PC-3 (cell line): ENCODE data around the gene CCNB1. TPM values are rescaled to one million over a fixed set of nuclear protein-coding genes. Genes with fewer than 3 reads are reported as not detected.

ENCODE experiments used
- ATAC-seq: fragments of 200-7000 bp; cut with Tn5 transposase; 2 replicates; pipeline ENCODE4 v1.9.1; 2020; ENCODE audit warnings: mild to moderate bottlenecking, moderate library complexity
- BruUV-seq: library from RNA; stranded (reverse); fragments of 400-500 nt; replicated peaks from 2 replicates; lab custom pipeline; 2021; lab: Mats Ljungman, UMichigan
- CTCF ChIA-PET: fragments of 300-600 bp; sonication (Branson Sonifier 250); formaldehyde crosslinking; loops from one replicate; lab custom pipeline; 2022; ENCODE audit warnings: antibody characterized with exemption; lab: Charles Lee
- POLR2A ChIA-PET: fragments of 300-600 bp; sonication (Branson Sonifier 250); formaldehyde crosslinking; loops from one replicate; lab custom pipeline; 2022; ENCODE audit warnings: antibody characterized with exemption; ENCODE audit not compliant: unreplicated experiment; lab: Charles Lee
- DNase-seq: peaks from one replicate; pipeline ENCODE4 v3.0.0-alpha.2; 2015
- H2AFZ ChIP-seq: fragments of 300-600 bp; sonication (generic); 2 replicates; pipeline ENCODE4 v1.6.0; 2016; ENCODE audit warnings: antibody characterized with exemption, low read length
- H3F3A ChIP-seq: fragments of 300-600 bp; sonication (generic); one replicate; pipeline ENCODE4 v1.6.0; 2017; ENCODE audit warnings: antibody characterized with exemption, low read length, control low read depth, mild to moderate bottlenecking; ENCODE audit not compliant: unreplicated experiment
- H3K27ac ChIP-seq: fragments of 300-600 bp; sonication (generic); 2 replicates; pipeline ENCODE4 v1.5.1; 2016; ENCODE audit warnings: mild to moderate bottlenecking, low read length
- H3K27me3 ChIP-seq: fragments of 300-600 bp; sonication (generic); 2 replicates; pipeline ENCODE4 v1.6.1; 2016; ENCODE audit warnings: low read length, mixed read lengths
- H3K36me3 ChIP-seq: fragments of 300-600 bp; sonication (generic); 2 replicates; pipeline ENCODE4 v1.6.1; 2016; ENCODE audit warnings: low read depth, mixed run types, low read length, mixed read lengths
- H3K4me1 ChIP-seq: fragments of 300-600 bp; sonication (generic); 2 replicates; pipeline ENCODE4 v1.5.1; 2016; ENCODE audit warnings: low read length; ENCODE audit not compliant: insufficient read depth
- H3K4me2 ChIP-seq: fragments of 300-600 bp; sonication (generic); 2 replicates; pipeline ENCODE4 v1.6.0; 2016; ENCODE audit warnings: low read length
- H3K4me3 ChIP-seq: fragments of 300-600 bp; sonication (generic); 2 replicates; pipeline ENCODE4 v1.5.1; 2016; ENCODE audit warnings: mild to moderate bottlenecking, low read length, mixed read lengths
- H3K79me2 ChIP-seq: fragments of 300-600 bp; sonication (generic); 2 replicates; pipeline ENCODE4 v1.6.1; 2017; ENCODE audit warnings: low read length, mixed read lengths
- H3K9ac ChIP-seq: fragments of 300-600 bp; sonication (generic); 2 replicates; pipeline ENCODE4 v1.6.0; 2016; ENCODE audit warnings: mild to moderate bottlenecking, low read length
- H3K9me2 ChIP-seq: fragments of 300-600 bp; sonication (generic); replicated peaks from 2 replicates; pipeline ENCODE4 v1.6.1; 2016; ENCODE audit warnings: mixed run types, low read length, mixed read lengths
- H3K9me3 ChIP-seq: fragments of 300-600 bp; sonication (generic); 2 replicates; pipeline ENCODE4 v1.6.1; 2016; ENCODE audit warnings: low read length, mixed read lengths
- H4K20me1 ChIP-seq: fragments of 300-600 bp; sonication (generic); 2 replicates; pipeline ENCODE4 v1.6.1; 2016; ENCODE audit warnings: low read length, mixed read lengths
- CTCF ChIP-seq: fragments of 300-600 bp; sonication (generic); conservative IDR thresholded peaks from 2 replicates; pipeline ENCODE4 v1.5.1; 2017; ENCODE audit warnings: antibody characterized with exemption, low read depth, mild to moderate bottlenecking, low read length
- EZH2 ChIP-seq: fragments of 300-600 bp; sonication (generic); IDR thresholded peaks from one replicate; pipeline ENCODE4 v1.6.1; 2017; ENCODE audit warnings: antibody characterized with exemption, mild to moderate bottlenecking, low read length; ENCODE audit not compliant: unreplicated experiment
- EZH2phosphoT487 ChIP-seq: fragments of 300-600 bp; sonication (generic); IDR thresholded peaks from 2 replicates; pipeline ENCODE4 v1.6.1; 2018; ENCODE audit warnings: mild to moderate bottlenecking, antibody characterized with exemption, low read length, borderline replicate concordance
- intact Hi-C: fragments of 100-400 bp; cut with micrococcal nuclease; formaldehyde crosslinking; loops from 2 replicates; pipeline ENCODE4 v1.9.0; 2023
- total RNA-seq: library from RNA; depleted of rRNA; stranded (reverse); fragments of >200 nt; gene quantifications from 2 replicates; pipeline ENCODE4 v1.2.3, GENCODE V29; 2014

CCNB1 gene
- total RNA-seq, 1 experiment from 2014 or later = 185 TPM

GRCh38 chr5:69167493-69167855, 524 bp downstream of the CCNB1 start:
- intact Hi-C loops = loop anchor here (10.0 kb wide), 1 partner anchor 73 kb away; the partner anchor contains the start of gene SLC30A5
- Histone ChIP-seq H3K27ac (peak overlapping the region; percentile 70), H3K9ac (peak overlapping the region; percentile 97), H3K27me3 (no peaks in the 10 kb centered on the region), H3K79me2 (peaks cover 47% of the 10 kb centered on the region), H3K36me3 (peaks cover 18% of the 10 kb centered on the region), H3K9me2 (no peaks in the 10 kb centered on the region), H2AFZ (peak overlapping the region; percentile 83), H4K20me1 (0 out of 2 replicates have a peak, but pooled peaks cover 4% of the 10 kb centered on the region), H3K9me3 (no peaks in the 10 kb centered on the region), H3K4me2 (peak overlapping the region; percentile 94), H3K4me3 (peak overlapping the region; percentile 97), H3K4me1 (peaks cover 20% of the 10 kb centered on the region), H3F3A (no peaks in the 10 kb centered on the region)
- DNase-seq (no peak), ATAC-seq (peak; percentile 17; the same call in 1 of the 2 replicates)
- POLR2A ChIA-PET = no interaction called here
- TF ChIP-seq EZH2 (no peak), CTCF (no peak)
- TSS peak; percentile 64 for BruUV-seq
- CTCF ChIA-PET = no interaction called here

GRCh38 chr5:69167929-69168328, 979 bp downstream of the CCNB1 start:
- Histone ChIP-seq H3K9ac (peak overlapping the region; percentile 97), H2AFZ (peak overlapping the region; percentile 83), H4K20me1 (0 out of 2 replicates have a peak, but pooled peaks cover 4% of the 10 kb centered on the region), H3K27ac (no peak overlapping the region), H3K79me2 (peaks cover 47% of the 10 kb centered on the region), H3F3A (no peaks in the 10 kb centered on the region), H3K9me3 (no peaks in the 10 kb centered on the region), H3K36me3 (peaks cover 19% of the 10 kb centered on the region), H3K4me2 (peak overlapping the region; percentile 94), H3K9me2 (no peaks in the 10 kb centered on the region), H3K27me3 (no peaks in the 10 kb centered on the region), H3K4me3 (peak overlapping the region; percentile 97), H3K4me1 (peaks cover 20% of the 10 kb centered on the region)
- intact Hi-C loops = loop anchor here (10.0 kb wide), 1 partner anchor 73 kb away; the partner anchor contains the start of gene SLC30A5
- DNase-seq (no peak), ATAC-seq (no peak)
- POLR2A ChIA-PET = no interaction called here
- BruUV-seq = no TSS peak
- TF ChIP-seq CTCF (no peak), EZH2 (no peak), EZH2phosphoT487 (no peak)
- CTCF ChIA-PET = no interaction called here

- no peak for TF ChIP-seq CTCF
- no peak for TF ChIP-seq EZH2phosphoT487
- no peak for TF ChIP-seq EZH2
- ATAC-seq = no peak
- Histone ChIP-seq H2AFZ (no peak overlapping the region), H3K4me1 (peaks cover 20% of the 10 kb centered on the region), H3K9ac (no peak overlapping the region), H3K9me2 (no peaks in the 10 kb centered on the region), H3K27me3 (no peaks in the 10 kb centered on the region), H3K27ac (no peak overlapping the region), H3K36me3 (peaks cover 43% of the 10 kb centered on the region), H3K79me2 (peaks cover 50% of the 10 kb centered on the region), H3F3A (no peaks in the 10 kb centered on the region), H3K4me2 (no peak overlapping the region), H3K4me3 (no peak overlapping the region), H3K9me3 (no peaks in the 10 kb centered on the region), H4K20me1 (peaks cover 7% of the 10 kb centered on the region; the same call in 1 of the 2 replicates)
- intact Hi-C loops = no loop called here
- BruUV-seq = no TSS peak
- no peak for DNase-seq
- ChIA-PET POLR2A (no interaction called here), CTCF (no interaction called here)
Measured at GRCh38 chr5:69170495-69170894, 3.5 kb downstream of the CCNB1 start.
